RWPE1 (cell line): ENCODE data around the gene CAPZA2.

ENCODE experiments used
- CTCF ChIA-PET: fragments of 350-600 bp; sonication (Branson Sonifier 250); formaldehyde crosslinking; extraction: SDS; loops from one replicate; lab custom pipeline; 2021; lab: Yijun Ruan, JAX
- POLR2A ChIA-PET: fragments of 400-600 bp; formaldehyde crosslinking; extraction: SDS; loops from one replicate; lab custom pipeline; 2020; ENCODE audit warnings: antibody characterized with exemption; ENCODE audit not compliant: low non-redundant PET; lab: Yijun Ruan, JAX
- DNase-seq: peaks from one replicate; pipeline ENCODE4 v3.0.0; 2012; ENCODE audit warnings: low spot score
- H3K27ac ChIP-seq: fragments of 450-650 bp; 2 replicates; pipeline ENCODE4 v1.5.1; 2017
- CTCF ChIP-seq: fragments of 450-650 bp; conservative IDR thresholded peaks from 2 replicates; pipeline ENCODE4 v1.5.1; 2017; ENCODE audit warnings: low read depth, mild to moderate bottlenecking

The CAPZA2 gene

GRCh38 chr7:116851671-116852070, 10.7 kb upstream of the CAPZA2 start:
- TF ChIP-seq CTCF, result no peak
- ChIA-PET POLR2A (no interaction called here), CTCF (no interaction called here)
- H3K27ac ChIP-seq, result no peak overlapping the region
- no peak for DNase-seq

- H3K27ac ChIP-seq, result no peak overlapping the region
- no peak for DNase-seq
- ChIA-PET CTCF (no interaction called here), POLR2A (no interaction called here)
- TF ChIP-seq CTCF, result no peak
Observed at GRCh38 chr7:116854132-116854531, 8.3 kb upstream of the CAPZA2 start.

GRCh38 chr7:116857052-116857451, 5.3 kb upstream of the CAPZA2 start:
- POLR2A ChIA-PET, result no interaction called here
- DNase-seq, result no peak
- CTCF ChIA-PET, result no interaction called here
- TF ChIP-seq CTCF, result no peak
- no peak overlapping the region for H3K27ac ChIP-seq

- DNase-seq, result peak; percentile 58
- ChIA-PET POLR2A (no interaction called here), CTCF (interaction anchor here (0.6 kb wide), 1 partner anchor 22 kb away, joined by 3 read pairs; no protein-coding TSS in a partner anchor)
Observed at GRCh38 chr7:116859323-116859722, 3.1 kb upstream of the CAPZA2 start.

GRCh38 chr7:116861717-116862116, 670 bp upstream of the CAPZA2 start:
- CTCF ChIA-PET, result interaction anchor here (0.7 kb wide), 1 partner anchor 312 kb away, joined by 3 read pairs; no protein-coding TSS in a partner anchor
- H3K27ac ChIP-seq, result no peak overlapping the region
- no peak for DNase-seq
- TF ChIP-seq CTCF, result no peak
- POLR2A ChIA-PET, result no interaction called here

More at GRCh38 chr7:116859323-116859722, 3.1 kb upstream of the CAPZA2 start:
- no peak overlapping the region for H3K27ac ChIP-seq
- TF ChIP-seq CTCF, result no peak

- H3K27ac ChIP-seq, result peak overlapping the region; percentile 92
- ChIA-PET CTCF (interaction anchor here (0.5 to 0.7 kb wide), 2 partner anchors 10 to 184 kb away, joined by 3 read pairs; no protein-coding TSS in a partner anchor), POLR2A (no interaction called here)
- TF ChIP-seq CTCF, result no peak
- peak; percentile 26 for DNase-seq
Observed at GRCh38 chr7:116862951-116863670, 724 bp downstream of the CAPZA2 start.
